Cardiac muscle cell (in vitro differentiated cells and primary cell): ENCODE data around the gene SERINC5. TPM values are rescaled to one million over a fixed set of nuclear protein-coding genes. Genes with fewer than 3 reads are reported as not detected.

Experiments
- DNase-seq, 2 donors: peaks; one replicate each; pipeline versions ENCODE4 v3.0.0 to v3.0.0-alpha.2; 2010 to 2017; ENCODE audit warnings: low read depth in 1 of 2, low spot score in 1 of 2
- H3K27ac ChIP-seq: fragments of 200-600 bp; sonication (generic); 2 replicates; pipeline ENCODE4 v1.5.1; 2016
- H3K27me3 ChIP-seq: fragments of 200-600 bp; sonication (generic); 2 replicates; pipeline ENCODE4 v1.6.0; 2016; ENCODE audit warnings: control low read depth
- H3K36me3 ChIP-seq: fragments of 200-600 bp; sonication (generic); 2 replicates; pipeline ENCODE4 v1.5.1; 2016; ENCODE audit warnings: control low read depth
- H3K4me1 ChIP-seq: fragments of 200-600 bp; sonication (generic); 2 replicates; pipeline ENCODE4 v1.8.1; 2017; ENCODE audit warnings: low read depth, mild to moderate bottlenecking, mixed run types
- H3K4me3 ChIP-seq: fragments of 200-600 bp; sonication (generic); 2 replicates; pipeline ENCODE4 v1.5.1; 2016; ENCODE audit warnings: mild to moderate bottlenecking
- H3K9me3 ChIP-seq: fragments of 200-600 bp; sonication (generic); 2 replicates; pipeline ENCODE4 v1.5.1; 2017; ENCODE audit warnings: low read depth, mild to moderate bottlenecking, control low read depth
- polyA plus RNA-seq: library from polyadenylated mRNA; unstranded; fragments of >200 nt; fragmentation: Nextera tagmentation; extraction: Ambion mirVana; gene quantifications from 2 replicates; pipeline ENCODE4 v1.2.1, GENCODE V29; 2016
- total RNA-seq: library from RNA; depleted of rRNA; stranded (reverse); fragments of >200 nt; gene quantifications from 2 replicates; pipeline ENCODE4 v1.2.3, GENCODE V29; 2016
- TF ChIP-seq, protein P1 (sequence below): IDR thresholded peaks from 2 replicates; pipeline ENCODE4 v1.5.1; 2012; ENCODE audit warnings: low read depth, mild to moderate bottlenecking, low read length

The SERINC5 gene
- total and polyA plus RNA-seq, 2 experiments from 2014 or later: 10.8 to 33.6 TPM

DNA sequence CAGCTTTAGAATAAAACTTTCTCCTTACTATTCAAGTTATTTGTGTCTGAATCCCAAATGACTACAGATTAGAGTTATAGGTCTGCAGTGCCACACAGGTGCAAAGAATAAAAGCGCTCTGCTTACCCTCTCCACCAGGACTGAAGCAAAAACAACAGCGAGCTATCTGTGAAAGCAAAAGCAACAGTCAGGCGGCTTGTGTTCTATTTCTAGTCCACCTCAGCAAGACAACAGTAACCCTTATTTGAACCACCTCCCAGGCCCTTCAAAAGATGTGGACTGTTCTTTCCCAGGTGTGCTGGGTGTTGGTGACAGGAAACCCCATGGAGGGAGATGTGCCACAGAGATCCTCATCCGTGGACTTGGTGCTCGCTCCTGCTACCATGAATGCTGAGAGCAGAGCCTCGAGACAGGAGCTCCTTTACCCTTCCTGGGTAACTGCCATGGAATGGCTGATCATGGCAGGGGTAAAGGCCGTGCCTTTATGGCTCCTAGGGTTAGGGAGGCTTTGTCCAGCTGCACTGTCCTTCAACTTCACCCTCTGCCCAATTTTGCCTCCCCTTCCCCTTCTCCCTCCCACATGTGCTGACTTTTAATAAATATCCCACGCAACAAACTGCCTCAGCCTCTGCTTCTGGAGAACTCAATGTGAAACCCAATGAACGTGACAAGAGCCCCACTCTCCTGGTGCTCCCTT is 108.6 kb downstream of the SERINC5 start:
- H3K4me3 ChIP-seq: no peak overlapping the region
- H3K36me3 ChIP-seq: peaks cover 12% of the 10 kb centered on the region
- TF ChIP-seq, protein P1, sequence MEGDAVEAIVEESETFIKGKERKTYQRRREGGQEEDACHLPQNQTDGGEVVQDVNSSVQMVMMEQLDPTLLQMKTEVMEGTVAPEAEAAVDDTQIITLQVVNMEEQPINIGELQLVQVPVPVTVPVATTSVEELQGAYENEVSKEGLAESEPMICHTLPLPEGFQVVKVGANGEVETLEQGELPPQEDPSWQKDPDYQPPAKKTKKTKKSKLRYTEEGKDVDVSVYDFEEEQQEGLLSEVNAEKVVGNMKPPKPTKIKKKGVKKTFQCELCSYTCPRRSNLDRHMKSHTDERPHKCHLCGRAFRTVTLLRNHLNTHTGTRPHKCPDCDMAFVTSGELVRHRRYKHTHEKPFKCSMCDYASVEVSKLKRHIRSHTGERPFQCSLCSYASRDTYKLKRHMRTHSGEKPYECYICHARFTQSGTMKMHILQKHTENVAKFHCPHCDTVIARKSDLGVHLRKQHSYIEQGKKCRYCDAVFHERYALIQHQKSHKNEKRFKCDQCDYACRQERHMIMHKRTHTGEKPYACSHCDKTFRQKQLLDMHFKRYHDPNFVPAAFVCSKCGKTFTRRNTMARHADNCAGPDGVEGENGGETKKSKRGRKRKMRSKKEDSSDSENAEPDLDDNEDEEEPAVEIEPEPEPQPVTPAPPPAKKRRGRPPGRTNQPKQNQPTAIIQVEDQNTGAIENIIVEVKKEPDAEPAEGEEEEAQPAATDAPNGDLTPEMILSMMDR: no peak
- H3K27ac ChIP-seq: peak overlapping the region; percentile 49
- peaks cover 22% of the 10 kb centered on the region for H3K4me1 ChIP-seq
- H3K9me3 ChIP-seq: no peaks in the 10 kb centered on the region
- DNase-seq: peak in 1 of 2 donors; percentile 14
- no peaks in the 10 kb centered on the region for H3K27me3 ChIP-seq

DNA sequence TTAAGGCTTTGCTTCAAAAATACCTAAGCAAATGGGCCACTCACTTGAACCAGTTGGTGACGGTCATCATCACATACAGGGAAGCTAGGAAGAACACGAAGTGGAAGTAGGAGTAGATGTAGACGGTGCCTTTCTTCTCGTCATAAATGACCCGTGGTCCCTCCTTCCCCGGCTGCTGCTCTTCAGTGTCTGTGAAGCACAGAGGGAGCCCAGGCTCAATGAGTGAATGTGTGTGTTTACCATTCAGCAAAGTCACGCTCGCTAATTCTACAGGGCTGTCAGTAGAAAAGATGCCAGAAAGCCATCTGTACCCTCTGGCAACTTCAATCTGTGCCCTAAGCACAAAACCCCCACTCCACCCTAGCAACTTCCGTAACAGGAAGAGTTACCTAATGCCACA is 109.8 kb downstream of the SERINC5 start:
- Histone ChIP-seq H3K27me3 (no peaks in the 10 kb centered on the region), H3K27ac (no peak overlapping the region), H3K36me3 (peaks cover 10% of the 10 kb centered on the region), H3K4me3 (no peak overlapping the region), H3K4me1 (peaks cover 33% of the 10 kb centered on the region), H3K9me3 (no peaks in the 10 kb centered on the region)
- DNase-seq: no peak
- TF ChIP-seq, protein P1: no peak

DNA sequence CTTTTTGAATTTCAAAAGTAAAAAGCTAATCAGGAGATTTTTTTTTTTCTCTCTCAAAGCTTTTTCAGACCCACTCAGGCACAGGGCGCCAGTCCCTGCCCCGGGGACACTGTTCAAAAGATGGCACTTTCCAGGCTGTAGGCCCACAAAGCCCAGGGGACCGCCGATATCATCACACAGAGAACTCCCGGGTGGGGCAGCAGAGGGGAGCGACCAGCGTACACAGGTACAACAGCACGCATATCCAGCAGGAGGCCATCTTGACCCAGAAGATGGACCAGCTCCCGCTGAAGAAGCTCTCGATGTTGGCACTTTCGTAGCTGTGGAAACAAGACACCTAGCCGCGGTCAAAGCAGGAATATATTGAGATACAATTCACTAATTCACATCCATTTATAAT is 112.4 kb downstream of the SERINC5 start:
- Histone ChIP-seq H3K27me3 (no peaks in the 10 kb centered on the region), H3K4me1 (peaks cover 38% of the 10 kb centered on the region), H3K27ac (peak overlapping the region; percentile 94), H3K4me3 (no peak overlapping the region), H3K36me3 (peaks cover 8% of the 10 kb centered on the region), H3K9me3 (no peaks in the 10 kb centered on the region)
- no peak for DNase-seq
- TF ChIP-seq, protein P1: no peak

DNA sequence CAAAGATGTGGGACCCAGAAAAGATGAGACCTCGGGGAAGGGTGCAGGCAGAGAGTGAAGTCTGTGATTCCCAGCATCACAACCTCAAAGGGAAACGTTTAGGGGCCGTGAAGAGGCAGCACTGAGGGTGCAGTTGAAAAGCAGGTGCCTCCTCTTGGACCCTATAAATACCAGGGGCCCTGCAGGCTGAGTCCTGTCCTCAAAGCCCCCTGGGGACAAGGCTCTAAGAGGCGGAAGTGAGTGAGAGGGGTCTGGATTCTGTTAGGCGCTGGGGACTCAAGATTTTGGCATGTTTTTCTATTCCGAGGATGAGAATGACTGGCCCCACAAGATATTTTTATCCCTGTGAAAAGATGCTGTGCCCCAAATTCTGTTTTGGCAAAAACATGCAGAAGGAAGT is 112.9 kb downstream of the SERINC5 start:
- no peaks in the 10 kb centered on the region for H3K9me3 ChIP-seq
- DNase-seq: peak in 1 of 2 donors; percentile 28
- H3K36me3 ChIP-seq: peaks cover 8% of the 10 kb centered on the region
- no peaks in the 10 kb centered on the region for H3K27me3 ChIP-seq
- H3K27ac ChIP-seq: peak overlapping the region; percentile 94
- H3K4me3 ChIP-seq: no peak overlapping the region
- H3K4me1 ChIP-seq: peaks cover 38% of the 10 kb centered on the region
- TF ChIP-seq, protein P1: no peak

DNA sequence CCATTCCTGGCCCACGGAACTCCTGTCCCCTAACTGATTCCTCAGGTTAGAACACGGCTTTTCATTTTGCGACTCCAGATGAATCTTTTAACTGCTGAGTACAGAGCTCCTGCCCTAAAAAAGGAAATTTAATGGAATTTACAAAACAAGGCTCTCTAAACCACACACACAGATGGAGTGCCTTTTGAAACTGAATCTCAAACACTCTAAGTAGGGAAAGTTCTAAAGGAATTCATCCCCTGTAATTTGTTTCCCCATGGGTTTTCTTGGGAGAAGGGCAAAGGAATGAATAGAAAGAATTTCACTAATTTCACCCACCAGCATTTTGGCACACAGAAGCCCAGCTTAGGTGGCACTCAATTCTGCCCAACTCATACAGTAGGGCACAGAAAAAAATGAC is 114.2 kb downstream of the SERINC5 start:
- Histone ChIP-seq H3K4me3 (no peak overlapping the region), H3K27ac (peak overlapping the region; percentile 94)

More for the DNA sequence above, 114.2 kb downstream of the SERINC5 start:
- Histone ChIP-seq H3K27me3 (no peaks in the 10 kb centered on the region), H3K36me3 (peaks cover 8% of the 10 kb centered on the region), H3K4me1 (peaks cover 29% of the 10 kb centered on the region), H3K9me3 (no peaks in the 10 kb centered on the region)
- TF ChIP-seq, protein P1: no peak
- DNase-seq: no peak
